ENCODE measurements around the gene DPT. TPM values are rescaled to one million over a fixed set of nuclear protein-coding genes. Genes with fewer than 3 reads are reported as not detected.

DPT gene
- polyA plus RNA-seq, 1 donor from 2014 or later: not detected

- no peak overlapping the region for H3K4me3 ChIP-seq (ENCODE audit: low read length)
- H3K27me3 ChIP-seq (ENCODE audit: insufficient read depth, low read depth, low read length): no peaks in the 10 kb centered on the region
- no peaks in the 10 kb centered on the region for H3K9me2 ChIP-seq (ENCODE audit: insufficient read depth, low read length)
- H3K79me2 ChIP-seq (replicated peaks; ENCODE audit: insufficient read depth, low read length): no peaks in the 10 kb centered on the region
- H2AFZ ChIP-seq (ENCODE audit: low read depth, low read length): no peak overlapping the region
- TF ChIP-seq RAD21 (conservative IDR thresholded peaks at IDR 0.05) (no peak), EZH2 (IDR thresholded peaks at IDR 0.05; ENCODE audit: borderline replicate concordance, insufficient read depth, low read length, poor library complexity, severe bottlenecking) (no peak), EP300 (conservative IDR thresholded peaks at IDR 0.05; ENCODE audit: poor library complexity, severe bottlenecking) (no peak), MXI1 (conservative IDR thresholded peaks at IDR 0.05; ENCODE audit: poor library complexity, severe bottlenecking) (no peak), TAF1 (IDR thresholded peaks at IDR 0.05; ENCODE audit: low read depth) (no peak), POLR2AphosphoS5 (IDR thresholded peaks at IDR 0.05) (no peak), SMC3 (conservative IDR thresholded peaks at IDR 0.05; ENCODE audit: poor library complexity) (no peak)
- TF ChIP-seq, protein P1, sequence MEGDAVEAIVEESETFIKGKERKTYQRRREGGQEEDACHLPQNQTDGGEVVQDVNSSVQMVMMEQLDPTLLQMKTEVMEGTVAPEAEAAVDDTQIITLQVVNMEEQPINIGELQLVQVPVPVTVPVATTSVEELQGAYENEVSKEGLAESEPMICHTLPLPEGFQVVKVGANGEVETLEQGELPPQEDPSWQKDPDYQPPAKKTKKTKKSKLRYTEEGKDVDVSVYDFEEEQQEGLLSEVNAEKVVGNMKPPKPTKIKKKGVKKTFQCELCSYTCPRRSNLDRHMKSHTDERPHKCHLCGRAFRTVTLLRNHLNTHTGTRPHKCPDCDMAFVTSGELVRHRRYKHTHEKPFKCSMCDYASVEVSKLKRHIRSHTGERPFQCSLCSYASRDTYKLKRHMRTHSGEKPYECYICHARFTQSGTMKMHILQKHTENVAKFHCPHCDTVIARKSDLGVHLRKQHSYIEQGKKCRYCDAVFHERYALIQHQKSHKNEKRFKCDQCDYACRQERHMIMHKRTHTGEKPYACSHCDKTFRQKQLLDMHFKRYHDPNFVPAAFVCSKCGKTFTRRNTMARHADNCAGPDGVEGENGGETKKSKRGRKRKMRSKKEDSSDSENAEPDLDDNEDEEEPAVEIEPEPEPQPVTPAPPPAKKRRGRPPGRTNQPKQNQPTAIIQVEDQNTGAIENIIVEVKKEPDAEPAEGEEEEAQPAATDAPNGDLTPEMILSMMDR (IDR thresholded peaks at IDR 0.05; ENCODE audit: poor library complexity, severe bottlenecking): no peak
- TF ChIP-seq, protein P2, sequence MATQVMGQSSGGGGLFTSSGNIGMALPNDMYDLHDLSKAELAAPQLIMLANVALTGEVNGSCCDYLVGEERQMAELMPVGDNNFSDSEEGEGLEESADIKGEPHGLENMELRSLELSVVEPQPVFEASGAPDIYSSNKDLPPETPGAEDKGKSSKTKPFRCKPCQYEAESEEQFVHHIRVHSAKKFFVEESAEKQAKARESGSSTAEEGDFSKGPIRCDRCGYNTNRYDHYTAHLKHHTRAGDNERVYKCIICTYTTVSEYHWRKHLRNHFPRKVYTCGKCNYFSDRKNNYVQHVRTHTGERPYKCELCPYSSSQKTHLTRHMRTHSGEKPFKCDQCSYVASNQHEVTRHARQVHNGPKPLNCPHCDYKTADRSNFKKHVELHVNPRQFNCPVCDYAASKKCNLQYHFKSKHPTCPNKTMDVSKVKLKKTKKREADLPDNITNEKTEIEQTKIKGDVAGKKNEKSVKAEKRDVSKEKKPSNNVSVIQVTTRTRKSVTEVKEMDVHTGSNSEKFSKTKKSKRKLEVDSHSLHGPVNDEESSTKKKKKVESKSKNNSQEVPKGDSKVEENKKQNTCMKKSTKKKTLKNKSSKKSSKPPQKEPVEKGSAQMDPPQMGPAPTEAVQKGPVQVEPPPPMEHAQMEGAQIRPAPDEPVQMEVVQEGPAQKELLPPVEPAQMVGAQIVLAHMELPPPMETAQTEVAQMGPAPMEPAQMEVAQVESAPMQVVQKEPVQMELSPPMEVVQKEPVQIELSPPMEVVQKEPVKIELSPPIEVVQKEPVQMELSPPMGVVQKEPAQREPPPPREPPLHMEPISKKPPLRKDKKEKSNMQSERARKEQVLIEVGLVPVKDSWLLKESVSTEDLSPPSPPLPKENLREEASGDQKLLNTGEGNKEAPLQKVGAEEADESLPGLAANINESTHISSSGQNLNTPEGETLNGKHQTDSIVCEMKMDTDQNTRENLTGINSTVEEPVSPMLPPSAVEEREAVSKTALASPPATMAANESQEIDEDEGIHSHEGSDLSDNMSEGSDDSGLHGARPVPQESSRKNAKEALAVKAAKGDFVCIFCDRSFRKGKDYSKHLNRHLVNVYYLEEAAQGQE (IDR thresholded peaks at IDR 0.05; ENCODE audit: borderline replicate concordance): no peak
- no peak overlapping the region for H3K9ac ChIP-seq (ENCODE audit: low read length)
- H3F3A ChIP-seq (ENCODE audit: insufficient read depth, low read length, poor library complexity, severe bottlenecking): no peaks in the 10 kb centered on the region
- H3K4me2 ChIP-seq (ENCODE audit: low read length): no peak overlapping the region
- H3K36me3 ChIP-seq (ENCODE audit: insufficient read depth, low read length): no peaks in the 10 kb centered on the region
- H3K27ac ChIP-seq (ENCODE audit: low read length): no peak overlapping the region
- H4K20me1 ChIP-seq (ENCODE audit: insufficient read depth): no peaks in the 10 kb centered on the region
- H3K9me3 ChIP-seq (ENCODE audit: low read length): no peaks in the 10 kb centered on the region
Observed at GRCh38 chr1:168653567-168653966, 75.4 kb downstream of the DPT start.

GRCh38 chr1:168645721-168646120 lies 83.3 kb downstream of the DPT start:
- H3K9me3 ChIP-seq (ENCODE audit: low read length): no peaks in the 10 kb centered on the region
- no peak overlapping the region for H3K4me3 ChIP-seq (ENCODE audit: low read length)
- H4K20me1 ChIP-seq (ENCODE audit: insufficient read depth): no peaks in the 10 kb centered on the region
- TF ChIP-seq SMC3 (conservative IDR thresholded peaks at IDR 0.05; ENCODE audit: poor library complexity): no peak
- H3K4me2 ChIP-seq (ENCODE audit: low read length): no peak overlapping the region
- no peaks in the 10 kb centered on the region for H3K36me3 ChIP-seq (ENCODE audit: insufficient read depth, low read length)
- H3K27ac ChIP-seq (ENCODE audit: low read length): no peak overlapping the region
- no peaks in the 10 kb centered on the region for H3K27me3 ChIP-seq (ENCODE audit: insufficient read depth, low read depth, low read length)
- H3F3A ChIP-seq (ENCODE audit: insufficient read depth, low read length, poor library complexity, severe bottlenecking): no peaks in the 10 kb centered on the region
- H3K9me2 ChIP-seq (ENCODE audit: insufficient read depth, low read length): no peaks in the 10 kb centered on the region
- H2AFZ ChIP-seq (ENCODE audit: low read depth, low read length): no peak overlapping the region
- H3K9ac ChIP-seq (ENCODE audit: low read length): no peak overlapping the region
- no peaks in the 10 kb centered on the region for H3K79me2 ChIP-seq (replicated peaks; ENCODE audit: insufficient read depth, low read length)

Other genes with a start within 250 kb of the DPT start
- gene XCL2, start 185.2 kb downstream of the DPT start, polyA plus RNA-seq: not detected in 2 replicates
- 1.2 and 2.3 TPM in 2 replicates for gene XCL1, start 152.6 kb downstream of the DPT start, polyA plus RNA-seq

Data from neural cell (in vitro differentiated cells).